Urinary bladder (tissue), 4 donors: Measurements from ENCODE around the gene IL22RA2. TPM values are rescaled to one million over a fixed set of nuclear protein-coding genes. Genes with fewer than 3 reads are reported as not detected.
"Not testable (repeated sequence)": the region's sequence is repeated elsewhere in the genome, so short reads cannot be mapped to it uniquely, and the experiment has no call there.

Source experiments
- DNase-seq: peaks from one replicate; pipeline ENCODE4 v3.0.0-alpha.2; 2015; ENCODE audit errors: extremely low spot score
- H3K27ac ChIP-seq: one replicate; pipeline ENCODE4 v1.5.1; 2013; ENCODE audit warnings: low read depth, mild to moderate bottlenecking, moderate library complexity
- H3K36me3 ChIP-seq: one replicate; pipeline ENCODE4 v1.6.1; 2013; ENCODE audit warnings: mild to moderate bottlenecking, moderate library complexity; ENCODE audit not compliant: insufficient read depth
- H3K4me1 ChIP-seq: one replicate; pipeline ENCODE4 v1.6.1; 2013; ENCODE audit warnings: mild to moderate bottlenecking, moderate library complexity; ENCODE audit not compliant: insufficient read depth
- H3K4me3 ChIP-seq: one replicate; pipeline ENCODE4 v1.5.1; 2013; ENCODE audit warnings: low read depth, low read length
- WGBS: extraction: QIAGEN DNeasy Blood & Tissue Kit; methylation state at CpG from one replicate; pipeline ENCODE4 v1.1.7; 2013; 5-methylcytosine and 5-hydroxymethylcytosine counted together
- polyA plus RNA-seq: library from polyadenylated mRNA; stranded (reverse); fragments of 200-250 nt; gene quantifications from one replicate; pipeline ENCODE4 v1.2.3, GENCODE V29; 2013
- total RNA-seq: library from RNA; depleted of rRNA; stranded (reverse); fragments of >200 nt; gene quantifications from one replicate; pipeline ENCODE4 v1.2.3, GENCODE V29; 2014
- donor health status: healthy with polysubstance abuse.
- donor health status: healthy.

IL22RA2 gene, protein sequence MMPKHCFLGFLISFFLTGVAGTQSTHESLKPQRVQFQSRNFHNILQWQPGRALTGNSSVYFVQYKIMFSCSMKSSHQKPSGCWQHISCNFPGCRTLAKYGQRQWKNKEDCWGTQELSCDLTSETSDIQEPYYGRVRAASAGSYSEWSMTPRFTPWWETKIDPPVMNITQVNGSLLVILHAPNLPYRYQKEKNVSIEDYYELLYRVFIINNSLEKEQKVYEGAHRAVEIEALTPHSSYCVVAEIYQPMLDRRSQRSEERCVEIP
- total RNA-seq (not detected), polyA plus RNA-seq (not detected)

DNA sequence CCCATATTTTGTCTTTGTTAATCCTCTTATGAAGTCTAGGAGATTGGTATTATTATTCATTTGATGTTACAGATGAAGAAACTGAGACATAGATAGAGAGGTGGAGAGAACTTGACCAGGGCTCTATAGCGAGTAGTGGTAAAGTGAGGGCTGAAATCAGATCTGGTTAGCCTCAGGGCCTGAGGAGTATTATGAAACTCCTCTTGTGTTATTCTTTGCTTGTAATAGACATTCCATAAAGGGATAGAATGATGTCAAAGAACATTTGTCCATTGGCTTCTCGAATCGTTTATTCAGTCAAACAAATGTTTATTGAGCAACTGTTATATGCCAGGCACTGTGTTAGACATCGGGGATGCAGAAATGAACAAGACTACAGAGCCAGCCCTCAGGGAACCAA, at the start of gene IL22RA2:
Gene IL22RA2, minus strand, starts transcription at position 144 of the 400 bp plus-strand sequence. CDS start 11,895 bp downstream, outside the sequence.
- Histone ChIP-seq H3K4me3 (no peak within 1 kb of the TSS), H3K27ac (no peak within 1 kb of the TSS), H3K4me1 (no peaks in the 10 kb centered on the region), H3K36me3 (no peaks in the 10 kb centered on the region)
- DNase-seq = no peak
- WGBS = 90% methylated on average over 4 of the region's 4 CpGs

DNA sequence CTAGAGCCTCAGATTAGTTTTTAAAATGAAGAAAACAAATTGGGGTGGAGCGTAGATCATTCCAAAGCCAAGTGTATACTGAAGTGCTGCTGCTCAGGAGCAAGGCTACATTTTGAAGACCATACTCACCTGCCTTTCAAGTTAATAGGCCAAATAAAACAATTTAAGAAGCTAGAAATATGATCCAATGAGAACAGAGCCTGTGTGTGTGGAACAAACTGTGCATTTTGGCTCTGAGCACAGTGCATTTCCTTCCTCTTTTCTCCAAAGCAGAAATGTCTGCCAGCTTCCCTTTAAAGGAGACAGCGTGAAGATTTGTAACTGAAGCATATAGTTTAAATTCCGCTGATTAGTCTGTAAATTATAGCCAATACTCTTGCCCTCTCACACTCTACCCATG, 48.9 kb upstream of the IL22RA2 start:
- Histone ChIP-seq H3K4me1 (peaks cover 1% of the 10 kb centered on the region), H3K27ac (no peak overlapping the region), H3K4me3 (no peak overlapping the region), H3K36me3 (no peaks in the 10 kb centered on the region)
- DNase-seq = no peak
- WGBS = 64% methylated on average over 3 of the region's 3 CpGs

DNA sequence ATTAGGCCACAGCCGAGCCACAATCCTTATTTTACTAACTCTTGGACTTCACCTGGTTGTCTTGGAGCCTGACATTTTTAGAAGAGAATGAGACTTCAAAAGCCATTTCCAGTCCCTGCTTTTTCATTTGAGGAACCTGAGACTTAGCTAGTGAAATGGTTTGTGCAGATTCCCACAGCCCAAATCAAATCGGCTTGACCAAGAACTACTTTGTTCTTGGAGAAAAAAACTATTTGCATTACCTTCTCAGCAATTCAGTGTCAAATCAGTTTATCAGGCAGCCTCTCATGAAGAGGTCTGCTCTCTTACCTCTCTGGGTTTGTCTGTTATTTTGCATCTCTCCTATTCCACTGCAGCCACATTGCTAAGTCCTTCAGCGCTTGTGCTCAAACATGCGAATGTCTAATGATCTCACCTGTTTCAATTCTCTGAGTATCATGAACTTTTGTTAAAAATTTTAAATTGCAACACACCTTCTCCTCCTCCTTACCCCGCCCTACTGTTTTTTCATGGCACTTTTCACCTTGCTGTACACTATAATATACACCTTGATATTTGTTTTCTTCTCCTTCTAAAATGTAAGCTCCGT, 46.3 kb upstream of the IL22RA2 start:
- no peaks in the 10 kb centered on the region for H3K36me3 ChIP-seq
- H3K4me1 ChIP-seq = peaks cover 1% of the 10 kb centered on the region
- H3K27ac ChIP-seq = peak overlapping the region; percentile 28
- DNase-seq = no peak
- H3K4me3 ChIP-seq = peak overlapping the region; percentile 68
- WGBS = 65% methylated on average over 6 of the region's 6 CpGs

DNA sequence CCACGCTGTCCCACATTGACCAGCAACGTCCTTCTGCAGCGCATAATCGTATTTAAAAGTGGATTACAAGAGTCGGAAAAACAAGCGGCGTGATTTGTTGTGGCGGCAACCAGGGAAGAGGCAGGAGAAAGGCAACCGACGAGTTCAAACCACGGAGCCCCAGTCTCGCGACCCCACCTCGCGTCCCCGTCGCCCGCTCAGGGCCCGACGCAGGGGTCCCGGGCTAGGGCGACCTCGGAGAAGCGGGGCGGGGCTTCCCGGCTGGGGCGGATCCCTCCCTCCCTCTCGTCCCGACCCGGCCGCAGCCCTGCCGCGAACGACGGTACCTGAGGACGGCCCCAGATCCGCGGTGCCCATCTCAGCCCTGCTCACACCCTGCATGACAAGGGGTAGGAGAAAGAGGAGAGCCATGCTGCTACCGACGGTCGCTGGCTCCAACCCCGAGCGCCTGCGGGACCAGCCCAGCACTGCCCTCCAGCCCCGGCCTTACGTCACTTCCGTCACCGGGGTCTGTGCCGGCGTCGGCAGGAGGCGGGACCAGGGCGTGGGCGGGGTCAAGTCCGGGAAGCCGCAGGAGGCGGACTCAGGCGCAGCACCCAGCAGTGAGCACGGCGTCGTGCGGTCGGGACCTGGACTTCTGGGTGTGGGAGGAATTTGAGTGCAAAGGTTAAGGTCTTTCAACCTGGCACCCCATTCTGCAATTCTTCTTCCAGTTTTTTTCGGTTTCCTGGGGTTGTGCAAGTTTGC, 45.6 kb upstream of the IL22RA2 start, which contains the start of gene IFNGR1:
Gene IFNGR1, minus strand, starts transcription at position 469 of the 747 bp plus-strand sequence. Its CDS starts 58 bp downstream, at position 411.
- peak within 1 kb of the TSS; percentile 95 for H3K27ac ChIP-seq
- under 1% methylated on average over 64 of the region's 64 CpGs for WGBS
- H3K4me3 ChIP-seq = peak within 1 kb of the TSS; percentile 68
- peaks cover 1% of the 10 kb centered on the region for H3K4me1 ChIP-seq
- no peaks in the 10 kb centered on the region for H3K36me3 ChIP-seq
- DNase-seq = peak; percentile 87

DNA sequence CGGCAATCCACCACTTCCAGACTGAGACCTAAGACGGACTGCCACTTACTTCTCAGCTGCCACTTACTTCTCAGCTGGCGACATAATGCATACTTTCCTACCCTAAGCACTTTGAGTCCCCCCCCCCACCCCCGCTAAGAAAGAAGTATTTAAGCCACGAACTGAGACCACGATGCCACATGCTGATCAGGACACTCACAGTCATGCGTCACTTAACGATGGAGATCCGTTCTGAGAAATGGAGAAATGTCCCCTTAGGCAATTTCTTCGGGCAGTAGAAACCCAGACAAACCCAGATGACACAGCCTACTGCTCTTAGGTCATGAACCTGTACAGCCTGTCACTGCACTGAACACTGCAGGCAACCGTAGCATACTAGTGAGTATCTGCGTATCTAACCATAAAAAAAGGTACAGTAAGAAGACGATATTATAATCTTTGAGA, 45.1 kb upstream of the IL22RA2 start:
- H3K4me3 ChIP-seq = peak overlapping the region; percentile 68
- peak overlapping the region; percentile 95 for H3K27ac ChIP-seq
- no peak for DNase-seq
- under 1% methylated on average over 13 of the region's 13 CpGs for WGBS
- no peaks in the 10 kb centered on the region for H3K36me3 ChIP-seq
- H3K4me1 ChIP-seq = peaks cover 1% of the 10 kb centered on the region

DNA sequence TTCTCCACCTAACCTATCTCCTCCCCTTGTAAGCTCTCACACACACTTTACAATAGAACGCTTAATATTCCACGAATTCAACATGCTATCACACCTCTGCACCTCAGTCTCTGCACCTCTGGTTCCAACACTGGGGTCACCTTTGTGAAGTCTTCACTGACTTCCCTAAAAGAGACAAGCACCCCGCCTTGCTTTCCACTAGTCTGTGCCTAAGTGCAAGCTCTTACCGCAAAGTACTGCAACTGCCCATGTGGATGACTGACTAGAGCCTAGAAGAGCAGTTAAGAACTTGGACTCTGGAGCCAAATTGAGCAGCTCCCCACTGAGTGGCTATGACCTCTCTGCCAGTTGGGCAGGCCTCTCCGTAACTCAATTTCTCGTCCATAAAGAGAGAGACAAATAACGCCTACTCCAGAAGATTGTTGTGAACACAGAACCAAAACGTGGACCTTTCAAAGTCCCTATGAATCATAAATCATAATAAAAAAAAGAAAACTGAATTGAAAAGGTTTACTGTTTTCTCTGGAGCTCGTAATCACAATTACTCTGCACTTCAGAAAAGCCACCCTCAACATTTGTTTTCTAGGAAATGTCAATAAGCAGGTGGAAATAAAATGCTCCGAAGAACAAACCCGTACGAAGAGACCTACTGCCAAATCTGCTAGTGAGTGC, 44.5 kb upstream of the IL22RA2 start:
- 31% methylated on average over 12 of the region's 12 CpGs for WGBS

DNA sequence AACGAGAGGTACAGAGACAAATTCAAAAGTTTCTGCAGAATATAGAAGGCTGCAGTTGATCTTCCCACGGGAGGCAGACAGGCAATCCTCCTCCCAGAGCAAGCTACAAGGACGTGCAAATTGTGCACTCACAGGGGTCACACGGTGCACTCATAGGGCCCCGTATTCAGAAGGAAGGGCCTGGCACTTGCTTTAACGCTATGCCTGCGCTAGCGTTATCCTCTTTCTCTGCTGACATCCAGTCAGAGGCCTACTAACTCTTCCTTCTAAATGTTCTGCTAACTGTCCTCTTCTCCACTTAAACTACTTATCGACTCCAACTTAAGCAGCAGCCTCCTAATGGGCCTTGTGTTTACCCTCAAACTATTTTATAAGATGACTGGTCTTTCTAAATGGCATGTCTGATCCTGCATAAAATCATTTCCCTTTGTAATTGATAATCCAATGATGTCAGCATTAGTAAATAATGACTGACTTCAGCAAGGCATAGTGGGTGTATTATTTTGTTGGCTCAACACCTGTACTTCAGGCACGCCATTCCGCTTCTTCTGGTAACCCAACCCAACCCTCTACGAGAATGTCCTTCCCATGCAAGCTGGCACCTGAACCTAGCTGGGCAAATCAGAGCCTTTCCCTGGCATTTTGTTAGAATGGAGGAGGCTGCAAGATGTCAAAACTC, 43.6 kb upstream of the IL22RA2 start:
- DNase-seq = no peak
- Histone ChIP-seq H3K4me3 (peak overlapping the region; percentile 68), H3K4me1 (peaks cover 1% of the 10 kb centered on the region), H3K27ac (no peak overlapping the region), H3K36me3 (no peaks in the 10 kb centered on the region)
- WGBS = 55% methylated on average over 12 of the region's 12 CpGs

More for the DNA sequence above, 44.5 kb upstream of the IL22RA2 start:
- Histone ChIP-seq H3K4me3 (peak overlapping the region; percentile 68), H3K36me3 (no peaks in the 10 kb centered on the region), H3K4me1 (peaks cover 1% of the 10 kb centered on the region), H3K27ac (peak overlapping the region; percentile 95)
- no peak for DNase-seq

DNA sequence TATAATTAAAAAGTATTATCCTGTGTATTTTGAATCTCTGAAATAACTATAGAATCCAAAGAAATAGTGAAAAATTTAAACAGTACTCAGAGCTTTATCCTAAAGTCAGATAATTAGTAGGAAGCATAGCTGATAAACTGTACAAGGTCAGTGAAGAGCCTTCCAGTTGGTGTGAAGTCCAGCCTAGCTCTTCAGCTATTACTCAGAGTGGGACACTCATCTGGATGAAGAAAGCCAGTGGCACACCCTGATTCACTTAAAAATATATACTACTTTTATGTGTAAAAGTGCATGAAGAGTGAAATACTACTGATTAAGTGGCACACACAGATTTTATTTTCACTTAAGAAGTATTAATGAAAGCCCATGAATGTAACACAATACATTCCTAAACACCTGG, 42.7 kb upstream of the IL22RA2 start:
- H3K36me3 ChIP-seq = no peaks in the 10 kb centered on the region
- no peak for DNase-seq
- H3K4me1 ChIP-seq = no peaks in the 10 kb centered on the region
- no peak overlapping the region for H3K4me3 ChIP-seq
- no peak overlapping the region for H3K27ac ChIP-seq

DNA sequence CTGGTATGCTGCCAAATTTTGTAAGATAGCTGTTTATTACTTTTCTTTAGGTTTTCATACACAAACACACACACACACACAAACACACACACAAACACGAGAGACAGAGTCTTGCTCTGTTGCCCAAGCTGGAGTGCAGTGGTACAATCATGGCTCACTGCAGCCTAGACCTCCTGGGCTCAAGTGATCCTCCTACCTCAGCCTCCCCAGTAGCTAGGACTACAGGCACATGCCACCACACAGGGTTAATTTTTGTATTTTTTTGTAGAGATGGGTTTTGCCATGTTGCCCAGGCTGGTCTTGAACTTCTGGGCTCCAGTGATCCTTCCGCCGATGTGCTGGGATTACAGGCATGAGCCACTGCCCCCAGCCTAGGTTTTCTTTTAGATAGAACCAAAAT, 42.2 kb upstream of the IL22RA2 start:
- not testable (repeated sequence) for H3K4me3 ChIP-seq, DNase-seq, H3K4me1 ChIP-seq, H3K36me3 ChIP-seq, H3K27ac ChIP-seq
- WGBS = 86% methylated on average over 3 of the region's 3 CpGs

DNA sequence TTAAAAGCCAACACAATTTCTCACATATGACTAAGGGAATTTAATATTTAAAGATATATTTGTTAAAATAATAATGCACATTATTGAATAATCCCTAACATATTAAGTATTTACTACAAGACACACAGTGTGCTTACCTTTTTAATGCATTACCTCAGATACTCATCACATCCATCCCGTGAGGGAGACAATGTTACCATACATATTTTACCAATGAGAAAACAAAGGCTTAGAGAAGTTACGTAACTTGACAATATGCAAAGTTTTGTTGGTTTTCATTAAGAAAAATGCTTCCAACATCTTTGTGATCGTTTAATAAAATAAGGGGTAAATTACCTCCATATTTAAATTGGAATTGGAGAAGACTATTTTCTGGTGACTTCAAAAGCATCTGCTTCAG, 41.5 kb upstream of the IL22RA2 start:
- no peak for DNase-seq
- Histone ChIP-seq H3K4me3 (no peak overlapping the region), H3K36me3 (no peaks in the 10 kb centered on the region), H3K4me1 (no peaks in the 10 kb centered on the region), H3K27ac (no peak overlapping the region)
- 89% methylated on average over 3 of the region's 3 CpGs for WGBS

DNA sequence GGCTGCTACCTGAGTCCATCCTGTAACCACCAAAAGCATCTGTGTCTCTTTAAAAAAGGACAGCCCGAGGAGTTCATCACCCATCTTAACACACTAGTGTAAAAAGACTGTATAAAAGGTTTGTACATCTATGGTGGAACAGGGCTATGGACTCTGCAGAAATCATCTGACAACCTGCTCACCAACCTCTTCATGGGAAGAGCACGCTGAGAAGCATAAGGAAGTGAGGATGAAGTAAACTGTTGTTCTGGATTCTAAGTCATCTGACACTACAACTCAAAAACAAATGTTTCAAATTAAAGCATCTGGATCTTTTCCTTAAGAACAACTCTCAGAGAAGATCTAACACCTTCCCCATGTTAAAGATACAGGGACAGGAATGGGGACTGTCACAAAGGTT, 40.4 kb upstream of the IL22RA2 start:
- 71% methylated on average over 2 of the region's 2 CpGs for WGBS
- no peak for DNase-seq
- no peak overlapping the region for H3K4me3 ChIP-seq
- peak overlapping the region; percentile 32 for H3K27ac ChIP-seq
- no peaks in the 10 kb centered on the region for H3K36me3 ChIP-seq
- H3K4me1 ChIP-seq = no peaks in the 10 kb centered on the region

DNA sequence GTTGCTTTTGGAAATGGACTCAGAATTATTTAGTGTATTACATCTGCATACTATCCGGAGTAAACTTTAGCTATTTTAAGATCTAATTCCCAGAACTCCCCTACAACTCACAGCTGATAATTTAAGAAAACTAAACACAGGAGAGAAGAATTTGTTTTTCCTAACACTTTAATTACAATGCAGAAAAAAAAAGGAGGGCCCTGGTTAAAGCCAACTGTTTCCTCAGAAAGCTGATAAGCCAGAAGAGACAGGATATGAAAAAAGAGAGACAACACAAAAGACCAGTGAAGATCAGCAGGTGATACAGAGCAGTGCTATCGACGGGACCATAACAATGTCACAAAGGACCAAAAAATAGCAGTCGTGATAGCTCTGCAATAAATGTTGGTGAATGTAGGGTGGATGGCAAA, 39.9 kb upstream of the IL22RA2 start:
- no peak for DNase-seq
- H3K27ac ChIP-seq = peak overlapping the region; percentile 32
- H3K36me3 ChIP-seq = no peaks in the 10 kb centered on the region
- H3K4me3 ChIP-seq = no peak overlapping the region
- no peaks in the 10 kb centered on the region for H3K4me1 ChIP-seq
- WGBS = 26% methylated on average over 4 of the region's 4 CpGs

DNA sequence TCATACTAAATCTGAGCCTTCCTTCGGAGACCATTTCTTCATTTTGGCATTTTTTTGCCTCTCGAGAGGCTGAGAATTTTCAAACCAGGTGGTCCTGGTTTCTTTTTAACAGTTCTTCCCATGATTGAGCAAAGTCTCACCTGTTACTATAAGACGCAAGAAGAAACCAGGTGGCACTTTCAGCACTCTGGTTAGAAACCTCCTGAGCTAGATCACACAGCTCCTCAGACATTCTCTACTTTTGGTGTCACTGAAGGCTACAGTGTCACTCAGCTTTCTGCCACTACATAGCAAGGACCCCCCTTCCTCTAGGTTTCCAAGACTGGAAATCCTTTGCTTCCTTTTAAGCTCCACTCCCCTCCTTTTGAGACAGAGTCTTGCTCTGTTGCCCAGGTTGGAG, 38.5 kb upstream of the IL22RA2 start:
- no peaks in the 10 kb centered on the region for H3K4me1 ChIP-seq
- no peak overlapping the region for H3K27ac ChIP-seq

More for the DNA sequence above, 38.5 kb upstream of the IL22RA2 start:
- Histone ChIP-seq H3K36me3 (no peaks in the 10 kb centered on the region), H3K4me3 (no peak overlapping the region)
- DNase-seq = no peak
- 98% methylated on average over 3 of the region's 3 CpGs for WGBS
